HG02623 (cell line): Measurements from ENCODE around the gene PRSS38.

Experiments
- ATAC-seq: cut with Tn5 transposase; IDR thresholded peaks from one replicate; pipeline ENCODE4 v1.9.1; 2021; ENCODE audit warnings: moderate library complexity; ENCODE audit not compliant: unreplicated experiment

The PRSS38 gene

GRCh38 chr1:227792216-227793078 lies 23.0 kb upstream of the PRSS38 start:
- ATAC-seq, result no peak

DNA sequence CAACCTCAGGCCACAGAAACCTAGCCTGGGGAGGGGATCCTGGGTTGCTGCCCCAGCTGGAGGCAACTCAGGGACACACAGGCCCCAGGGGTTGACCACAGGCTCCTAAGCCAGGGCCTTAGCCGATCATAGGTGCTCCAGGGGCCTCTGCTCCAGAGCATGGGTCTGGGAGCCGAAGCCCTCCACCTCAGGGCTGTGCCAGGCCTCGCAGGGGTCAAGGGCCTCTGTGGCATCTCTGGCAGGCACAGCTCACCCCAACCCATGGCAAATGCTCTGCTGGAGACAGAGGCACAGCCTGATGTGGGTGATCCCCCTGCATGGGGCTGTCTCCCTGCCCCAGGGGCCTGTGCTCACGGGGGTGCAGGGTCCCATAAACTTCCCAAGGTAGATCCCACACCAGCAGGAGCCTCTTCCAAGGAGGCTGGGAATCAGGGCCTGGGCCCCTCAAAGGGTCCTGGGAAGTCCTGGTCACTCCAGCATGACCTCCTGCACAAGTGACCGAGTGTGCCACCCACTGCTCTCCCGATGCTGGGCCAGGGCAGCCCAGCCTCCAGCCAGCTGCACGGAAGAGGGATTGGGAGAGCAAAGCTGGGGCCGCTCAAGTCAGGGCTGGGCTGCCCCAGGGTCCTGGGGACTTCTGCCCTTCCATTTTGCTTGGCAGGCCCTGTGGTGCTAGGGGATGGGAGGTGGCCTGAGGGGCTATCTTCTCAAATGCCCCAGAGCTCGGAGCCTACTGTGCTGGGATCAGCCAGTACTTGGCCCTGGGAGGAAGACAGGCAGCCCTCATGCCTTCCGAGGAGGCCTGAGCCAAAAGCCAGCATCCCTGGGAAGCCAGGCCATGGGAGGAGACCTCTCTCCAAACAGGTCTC lies 22.2 kb upstream of the PRSS38 start:
- no peak for ATAC-seq

- no peak for ATAC-seq
These were observed 21.3 kb upstream of the PRSS38 start for GRCh38 chr1:227793948-227794816.

DNA sequence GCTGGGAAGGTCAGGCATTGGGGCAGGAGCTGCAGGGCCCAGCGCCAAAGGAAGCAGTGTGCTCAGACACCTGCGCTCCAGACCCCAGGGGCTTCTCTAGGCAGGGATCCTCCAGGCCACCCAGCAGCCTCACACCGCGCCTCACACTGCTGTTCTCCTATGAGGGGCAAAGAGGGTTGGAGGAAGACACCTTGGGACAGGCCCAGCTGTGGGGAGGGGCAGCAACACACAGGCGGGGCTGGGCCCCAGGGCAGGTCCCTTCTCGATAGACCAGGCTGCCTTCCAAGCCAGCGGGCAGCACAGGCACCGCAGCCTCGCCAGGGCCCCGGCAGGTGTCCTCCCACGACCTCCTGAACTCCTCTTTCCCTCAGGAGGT lies 20.7 kb upstream of the PRSS38 start:
- no peak for ATAC-seq

- no peak for ATAC-seq
These were observed 19.7 kb upstream of the PRSS38 start for GRCh38 chr1:227795732-227796131.

DNA sequence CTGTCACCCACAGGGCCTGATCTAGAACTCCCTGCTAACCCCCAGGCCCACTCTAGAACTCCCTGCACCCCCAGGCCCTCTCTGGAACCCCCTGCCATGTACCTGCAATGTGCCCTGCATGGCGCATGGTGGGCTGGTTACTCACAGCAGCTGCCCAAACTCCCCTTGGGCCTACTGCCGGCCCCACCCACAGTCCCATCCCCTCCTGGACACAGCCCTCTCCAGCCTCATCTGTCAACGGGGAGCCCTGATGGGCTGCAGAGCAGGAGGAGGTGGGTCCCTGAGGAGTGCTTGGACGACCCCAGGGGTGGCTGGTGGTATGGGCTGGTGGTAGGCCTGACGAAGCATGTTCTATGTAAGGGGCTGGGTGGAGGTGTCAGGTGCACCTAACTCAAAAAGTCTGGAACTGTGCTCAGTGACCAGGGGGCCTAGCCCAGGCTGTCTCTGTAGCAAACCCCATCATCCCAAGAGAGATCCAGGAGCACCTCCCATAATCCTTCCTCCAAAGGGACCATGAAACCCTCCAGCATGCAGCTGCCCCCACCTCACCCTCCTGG lies 19.0 kb upstream of the PRSS38 start:
- no peak for ATAC-seq

DNA sequence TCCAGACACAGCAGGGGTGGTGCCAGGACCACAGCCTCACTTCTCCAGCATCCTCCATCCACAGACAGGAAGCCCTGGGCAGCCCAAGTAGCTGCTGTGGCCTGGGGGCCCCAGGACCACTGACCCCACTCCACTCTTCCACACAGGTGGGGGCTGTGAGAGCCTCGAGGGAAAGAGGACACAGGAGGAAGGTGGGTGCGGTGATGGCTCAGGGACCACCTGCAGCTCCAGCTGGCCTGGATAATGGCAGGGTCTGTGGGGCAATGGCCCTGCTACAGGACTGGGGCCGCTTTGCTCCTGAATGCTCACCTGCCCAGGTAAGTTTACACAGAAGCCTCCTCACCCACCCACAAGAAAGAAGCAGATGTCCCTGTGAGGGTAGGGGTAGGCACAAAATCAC lies 18.3 kb upstream of the PRSS38 start:
- no peak for ATAC-seq

- no peak for ATAC-seq
These were observed 17.9 kb upstream of the PRSS38 start for GRCh38 chr1:227797625-227798024.

DNA sequence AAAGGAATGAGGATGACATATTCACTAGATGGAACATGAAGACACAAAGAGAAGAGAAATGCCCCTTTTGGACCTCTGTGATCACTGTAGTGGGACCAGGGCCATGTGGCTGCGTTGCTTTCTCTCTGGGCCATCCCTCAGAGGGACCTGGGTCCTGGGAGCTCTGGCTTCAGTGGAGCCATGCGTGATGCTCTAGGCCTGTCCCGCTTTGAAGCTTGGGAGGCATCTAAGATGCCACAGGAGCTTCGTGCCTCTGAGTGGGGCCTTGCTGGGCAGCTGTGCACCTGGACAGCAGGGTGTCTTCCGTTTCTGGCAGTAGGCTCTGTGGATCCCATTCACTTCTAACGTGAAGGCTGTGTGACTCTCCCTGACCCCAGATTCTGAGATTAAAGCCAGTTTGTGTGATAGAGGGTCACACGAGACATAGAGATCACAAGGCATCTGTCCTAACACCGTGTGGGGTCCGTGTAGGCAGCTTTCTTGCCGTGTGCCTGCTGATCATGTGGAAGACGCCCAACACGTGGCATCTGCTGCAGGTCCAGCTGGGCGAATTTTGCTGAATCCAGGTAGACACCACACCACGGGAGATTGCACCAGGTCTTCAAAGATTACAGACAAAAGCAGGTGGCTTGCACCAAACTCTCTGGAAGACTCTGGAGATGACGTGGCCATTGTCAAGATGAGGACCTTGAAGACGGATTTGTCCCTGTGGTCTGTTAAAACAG lies 17.2 kb upstream of the PRSS38 start:
- no peak for ATAC-seq

DNA sequence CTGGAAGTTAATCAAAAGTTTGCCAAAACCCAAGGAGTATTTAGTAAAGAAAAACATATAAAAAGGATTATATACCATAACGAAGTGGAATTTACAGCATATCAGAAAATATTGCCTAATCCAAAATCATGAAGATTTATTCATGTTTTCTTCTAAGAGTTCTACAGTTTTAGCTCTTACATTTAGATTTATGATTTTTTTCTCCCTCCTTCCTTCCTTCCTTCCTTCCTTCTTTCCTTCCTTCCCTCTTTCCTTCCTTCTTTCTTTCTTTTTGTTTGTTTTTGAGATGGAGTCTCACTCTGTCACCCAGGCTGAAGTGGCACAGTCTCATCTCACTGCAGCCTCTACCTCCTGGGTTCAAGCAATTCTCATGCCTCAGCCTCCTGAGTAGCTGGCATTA lies 15.7 kb upstream of the PRSS38 start:
- no peak for ATAC-seq

GRCh38 chr1:227803933-227804332 lies 11.5 kb upstream of the PRSS38 start:
- ATAC-seq, result no peak

- no peak for ATAC-seq
These were observed 9.8 kb upstream of the PRSS38 start for GRCh38 chr1:227805606-227806197.

GRCh38 chr1:227808566-227808965 lies 6.9 kb upstream of the PRSS38 start:
- no peak for ATAC-seq

GRCh38 chr1:227809026-227809425 lies 6.4 kb upstream of the PRSS38 start:
- ATAC-seq, result no peak

DNA sequence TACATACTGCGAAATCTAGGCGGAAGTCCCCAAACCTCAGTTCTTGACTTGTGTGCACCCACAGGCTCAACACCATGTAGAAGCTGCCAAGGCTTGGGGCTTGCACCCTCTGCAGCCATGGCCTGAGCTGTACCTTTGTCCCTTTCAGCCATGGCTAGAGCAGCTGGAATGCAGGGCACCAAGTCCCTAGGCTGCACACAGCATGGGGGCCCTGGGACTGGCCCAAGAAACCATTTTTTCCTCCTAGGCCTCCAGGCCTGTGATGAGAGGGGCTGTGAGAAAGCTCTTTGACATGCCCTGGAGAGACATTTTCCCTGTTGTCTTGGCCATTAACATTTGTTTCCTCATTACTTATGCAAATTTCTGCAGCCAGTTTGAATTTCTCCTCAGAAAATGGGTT lies 1.5 kb upstream of the PRSS38 start:
- no peak for ATAC-seq

DNA sequence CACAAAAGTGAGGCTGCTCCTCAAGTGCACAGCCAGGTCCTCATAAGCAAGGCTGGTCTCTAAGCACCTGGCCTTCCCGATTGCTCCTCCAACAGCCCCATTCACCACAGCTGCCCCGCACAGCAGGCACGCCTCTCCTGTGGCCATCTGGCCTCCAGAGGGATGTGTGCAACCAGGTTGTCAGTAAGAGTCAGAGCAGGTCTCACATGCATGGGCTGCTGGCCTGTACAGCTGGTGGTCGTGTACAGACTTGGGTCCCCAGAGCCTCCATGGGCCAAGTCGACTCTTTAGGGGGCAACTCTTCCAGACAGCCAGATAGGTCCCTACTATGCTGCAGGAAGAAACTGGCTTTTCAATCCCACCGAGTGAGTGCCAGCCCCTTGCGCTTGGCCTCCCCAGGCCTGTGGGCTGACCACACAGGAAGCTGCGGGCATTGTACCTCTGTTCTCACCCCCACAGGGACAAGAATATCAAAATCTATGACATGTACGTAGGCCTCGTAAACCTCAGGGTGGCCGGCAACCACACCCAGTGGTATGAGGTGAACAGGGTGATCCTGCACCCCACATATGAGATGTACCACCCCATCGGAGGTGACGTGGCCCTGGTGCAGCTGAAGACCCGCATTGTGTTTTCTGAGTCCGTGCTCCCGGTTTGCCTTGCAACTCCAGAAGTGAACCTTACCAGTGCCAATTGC lies 1.4 kb downstream of the PRSS38 start:
- no peak for ATAC-seq

GRCh38 chr1:227823537-227823936 lies 8.1 kb downstream of the PRSS38 start:
- no peak for ATAC-seq

- no peak for ATAC-seq
These were observed 8.7 kb downstream of the PRSS38 start for GRCh38 chr1:227824204-227824603.

DNA sequence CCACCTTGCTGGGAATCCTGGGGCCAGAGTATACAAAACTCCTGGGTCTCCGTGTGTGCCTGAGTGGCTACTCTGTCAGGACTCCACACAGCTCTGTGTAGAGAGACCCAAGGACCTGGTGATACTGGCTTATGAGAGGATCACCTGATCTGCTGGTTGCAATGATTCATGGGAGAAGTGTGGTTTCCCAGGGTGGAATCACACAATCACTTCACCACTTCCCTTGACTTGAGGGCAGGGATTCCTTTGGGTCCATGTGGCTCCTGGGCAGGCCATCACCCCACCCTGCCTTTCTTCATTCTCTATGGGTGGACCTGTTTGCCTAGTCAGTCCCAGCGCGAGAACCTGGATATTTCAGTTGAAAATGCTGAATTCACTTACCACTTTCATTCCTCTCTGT lies 13.3 kb downstream of the PRSS38 start:
- ATAC-seq, result no peak
